ENCODE data around the gene PRAC1.

- TF ChIP-seq CREB1 (IDR thresholded peaks at IDR 0.05; ENCODE audit: low read depth) (no peak), CEBPB (IDR thresholded peaks at IDR 0.05) (no peak)
- TF ChIP-seq, protein P1, sequence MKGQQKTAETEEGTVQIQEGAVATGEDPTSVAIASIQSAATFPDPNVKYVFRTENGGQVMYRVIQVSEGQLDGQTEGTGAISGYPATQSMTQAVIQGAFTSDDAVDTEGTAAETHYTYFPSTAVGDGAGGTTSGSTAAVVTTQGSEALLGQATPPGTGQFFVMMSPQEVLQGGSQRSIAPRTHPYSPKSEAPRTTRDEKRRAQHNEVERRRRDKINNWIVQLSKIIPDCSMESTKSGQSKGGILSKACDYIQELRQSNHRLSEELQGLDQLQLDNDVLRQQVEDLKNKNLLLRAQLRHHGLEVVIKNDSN (IDR thresholded peaks at IDR 0.05), result no peak
Observed at GRCh38 chr17:48737330-48738043, 15.2 kb upstream of the PRAC1 start.
